CD4-positive, alpha-beta T cell treated with Interleukin-15 for 4 hours (primary cell): ENCODE measurements around the gene ANXA11.

Experiments
- DNase-seq: peaks from one replicate; pipeline ENCODE4 v3.0.0-alpha.2; 2020; ENCODE audit warnings: low spot score

ANXA11 gene

DNA sequence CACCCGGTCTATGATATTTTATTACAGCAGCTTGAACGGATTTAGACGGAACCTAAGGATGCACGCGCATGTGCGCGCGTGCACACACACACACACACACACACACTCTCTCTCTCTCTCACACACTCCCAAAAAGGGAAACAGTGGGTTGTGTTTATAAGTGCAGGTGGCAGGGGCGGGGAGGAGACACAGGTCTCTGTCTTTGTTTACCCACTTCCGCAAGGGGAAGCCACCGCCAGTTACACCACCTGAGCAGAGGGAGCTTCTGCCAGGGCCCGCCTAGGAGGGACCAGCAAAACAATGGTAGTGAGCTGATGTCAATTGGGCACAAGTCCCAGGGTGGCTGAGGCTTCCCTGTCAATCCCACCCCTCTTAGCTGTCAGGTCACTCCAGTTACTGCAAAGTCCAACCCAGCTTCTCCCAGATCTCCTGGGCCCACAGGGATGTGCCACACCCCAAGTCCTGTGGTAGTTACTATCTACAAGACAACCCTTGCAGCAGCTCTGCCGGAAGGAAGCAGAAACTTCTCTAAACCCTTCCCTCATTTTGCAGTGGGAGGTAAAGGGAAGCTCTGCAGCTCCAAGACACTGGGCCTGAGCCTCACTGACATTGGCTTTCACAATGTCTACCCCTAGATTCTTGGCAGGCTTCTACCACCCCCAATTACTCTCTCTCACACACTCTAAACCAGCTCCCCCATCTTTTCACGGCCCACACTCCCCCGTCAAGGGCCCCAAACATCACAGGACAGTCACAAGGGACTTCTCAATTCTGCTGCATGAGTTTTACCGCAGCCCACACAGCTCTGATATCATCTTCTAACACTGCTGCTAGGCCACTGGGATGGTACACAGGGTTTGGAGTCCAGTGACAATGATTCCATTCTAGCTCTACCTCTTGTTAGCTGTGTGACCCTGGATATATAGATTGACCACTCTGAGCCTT, 17.6 kb downstream of the ANXA11 start:
- peak; percentile 88 for DNase-seq

DNA sequence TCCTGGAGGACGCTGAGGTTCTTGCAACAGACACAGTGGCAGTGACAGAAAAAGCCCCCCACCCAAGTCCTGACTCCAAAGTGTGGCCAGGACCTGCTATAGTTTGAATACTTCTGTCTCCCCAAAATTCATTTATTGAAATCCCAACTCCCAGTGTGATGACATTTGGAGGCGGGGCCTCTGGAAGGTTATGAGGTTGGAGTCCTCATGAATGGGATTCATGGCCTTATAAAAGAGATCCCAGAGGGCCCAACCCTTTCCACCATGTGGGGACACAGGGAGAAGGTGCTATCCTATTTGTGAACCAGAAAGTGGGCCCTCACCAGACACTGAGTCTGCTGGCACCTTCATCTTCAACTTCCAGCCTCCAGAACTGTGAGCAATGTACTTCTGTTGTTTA, 18.3 kb downstream of the ANXA11 start:
- DNase-seq = no peak

DNA sequence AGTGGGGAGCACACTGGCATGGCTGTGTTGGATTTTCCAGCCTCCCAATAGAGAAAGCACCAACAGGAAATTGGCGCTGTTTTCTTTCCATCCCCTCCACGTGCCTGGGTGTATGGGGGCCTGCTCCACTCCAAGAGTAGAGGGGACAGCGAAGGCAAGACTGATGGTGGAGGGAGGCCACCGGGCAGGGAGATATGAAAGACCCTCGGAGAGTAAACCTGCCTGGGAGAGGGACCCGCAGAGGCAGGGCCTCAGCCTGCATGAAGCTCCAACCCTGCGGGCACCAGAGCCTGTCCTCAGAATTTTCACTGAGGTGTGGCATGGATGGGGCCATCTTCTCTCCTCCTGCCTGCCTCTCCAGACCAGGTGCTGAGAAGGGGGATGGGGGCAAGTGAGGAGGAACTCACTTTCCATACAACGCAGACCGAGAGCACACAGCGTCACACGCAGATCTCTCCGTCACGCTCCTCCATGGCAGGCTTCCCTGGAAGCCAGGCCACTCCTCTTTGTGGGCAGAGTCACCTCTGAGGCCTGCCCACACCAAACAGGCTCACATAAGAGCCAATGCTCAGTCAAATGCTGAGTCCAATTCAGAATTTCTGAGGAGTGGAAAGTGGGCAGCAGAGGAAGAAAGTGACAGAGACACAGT, 18.8 kb downstream of the ANXA11 start:
- DNase-seq = no peak

- DNase-seq = no peak
These were observed 19.6 kb downstream of the ANXA11 start for GRCh38 chr10:80185578-80186299.

GRCh38 chr10:80184291-80184690, 21.0 kb downstream of the ANXA11 start:
- no peak for DNase-seq

DNA sequence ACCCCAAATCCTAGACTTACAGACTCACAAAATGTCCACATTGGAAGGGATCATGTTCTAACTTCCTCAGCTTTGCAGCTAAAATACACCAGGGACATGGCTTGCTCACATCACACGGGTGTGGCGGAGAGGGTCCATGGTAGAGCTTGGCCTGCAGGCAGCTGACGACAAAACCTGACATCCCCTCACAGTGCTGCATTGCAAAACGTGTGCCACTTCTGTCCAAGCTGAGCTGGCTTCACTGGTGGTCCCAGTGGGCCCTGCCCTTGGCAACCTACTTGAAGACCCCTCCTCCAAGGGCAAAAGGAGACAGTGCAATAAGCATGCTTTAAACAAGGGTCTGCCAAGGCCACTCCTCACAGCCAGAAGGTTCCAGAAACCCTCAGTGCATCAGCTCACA, 21.9 kb downstream of the ANXA11 start:
- DNase-seq = no peak

DNA sequence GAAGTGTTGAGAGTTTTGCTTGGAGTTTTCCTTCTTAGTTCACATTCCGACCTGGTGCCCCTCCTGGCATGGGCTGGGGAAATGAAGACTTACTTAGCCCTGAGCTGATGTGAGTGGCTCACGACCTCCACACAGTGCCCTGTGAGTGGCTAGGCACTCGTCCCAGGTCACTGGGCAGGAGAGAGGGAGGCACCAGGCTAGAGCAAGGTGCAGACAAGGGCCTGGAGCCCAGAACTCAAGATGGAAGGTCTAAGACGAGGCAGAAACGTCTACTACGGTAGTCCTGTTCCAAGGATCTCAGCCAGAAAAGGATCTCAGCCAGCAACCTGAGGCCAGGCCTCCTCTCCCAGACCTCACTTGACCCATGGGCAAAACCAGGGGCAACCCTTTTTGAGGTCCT, 22.4 kb downstream of the ANXA11 start:
- no peak for DNase-seq

DNA sequence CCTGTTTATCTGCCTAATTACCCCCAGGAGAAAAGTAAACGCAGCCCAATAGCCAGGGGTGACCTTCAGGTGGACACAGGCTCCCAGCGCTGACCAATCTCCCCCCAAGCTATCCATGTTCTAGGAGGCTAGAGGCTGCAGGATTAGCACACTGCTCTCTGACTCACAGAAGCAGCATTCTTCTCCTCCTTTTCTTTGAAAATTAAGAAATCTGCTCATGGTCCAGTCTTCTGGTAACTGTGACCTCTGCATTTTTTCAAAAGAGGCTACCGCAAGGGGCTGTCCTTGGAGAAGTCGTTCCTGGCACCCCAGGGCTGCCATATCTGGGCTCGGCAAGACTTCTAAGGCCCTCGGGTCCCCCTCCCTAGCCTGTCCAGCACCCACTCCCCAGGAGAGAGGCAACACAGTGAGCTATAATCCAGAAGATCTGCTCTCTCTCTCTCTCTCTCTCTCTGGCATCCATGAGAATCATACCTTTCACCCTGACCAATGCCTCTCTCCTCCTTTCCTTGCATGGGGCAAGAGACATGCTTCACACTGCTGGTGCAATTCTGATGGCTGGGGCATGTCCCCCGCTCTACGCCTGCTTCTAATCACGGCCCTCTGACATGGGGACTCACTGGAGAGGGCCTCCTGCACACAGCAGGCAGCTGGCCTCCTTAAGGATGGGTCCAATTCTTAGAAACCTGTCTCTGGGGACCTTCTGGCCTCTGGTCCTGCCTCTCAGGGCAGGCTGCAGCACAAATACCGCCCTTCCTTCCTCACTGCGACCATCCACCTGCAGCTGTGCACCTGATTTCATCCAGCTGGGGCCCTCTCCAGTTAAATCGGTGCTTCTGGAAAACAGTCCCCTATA, 27.3 kb downstream of the ANXA11 start:
- no peak for DNase-seq

- DNase-seq = no peak
These were observed 28.8 kb downstream of the ANXA11 start for GRCh38 chr10:80176526-80176925.

DNA sequence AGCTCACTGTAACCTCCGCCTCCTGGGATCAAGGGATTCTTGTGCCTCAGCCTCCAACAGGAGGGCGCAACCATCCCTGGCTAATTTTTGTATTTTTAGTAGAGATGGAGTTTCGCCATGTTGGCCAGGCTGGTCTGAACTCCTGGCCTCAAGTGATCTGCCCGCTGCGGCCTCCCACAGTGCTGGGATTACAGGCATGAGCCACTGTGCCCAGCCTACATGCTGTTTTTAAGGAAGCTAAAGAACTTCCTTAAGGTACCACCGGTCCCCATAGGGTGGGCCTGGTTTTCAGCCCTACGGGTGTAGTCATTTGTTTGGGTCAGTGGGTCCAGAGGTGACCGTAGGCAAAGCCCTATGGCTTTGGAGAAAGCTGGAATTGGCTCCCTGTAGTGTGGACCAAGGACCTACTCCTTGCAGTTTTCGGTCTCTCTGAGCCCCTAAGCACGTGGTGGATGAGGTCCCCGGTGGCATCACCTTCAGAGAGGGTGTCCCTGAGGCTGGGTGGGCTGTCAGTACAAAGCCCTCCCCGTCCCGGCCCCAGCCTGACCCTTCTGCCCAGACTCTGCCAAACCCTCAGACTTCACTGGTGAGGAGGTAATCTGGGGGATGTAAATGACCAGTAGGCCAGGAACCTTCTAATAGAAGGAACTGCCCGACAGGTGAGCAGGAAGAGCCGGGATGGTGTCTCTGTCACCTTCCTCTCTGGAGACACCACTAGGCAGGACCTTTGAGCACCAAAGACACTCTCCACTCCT, 30.5 kb downstream of the ANXA11 start:
- DNase-seq = no peak

DNA sequence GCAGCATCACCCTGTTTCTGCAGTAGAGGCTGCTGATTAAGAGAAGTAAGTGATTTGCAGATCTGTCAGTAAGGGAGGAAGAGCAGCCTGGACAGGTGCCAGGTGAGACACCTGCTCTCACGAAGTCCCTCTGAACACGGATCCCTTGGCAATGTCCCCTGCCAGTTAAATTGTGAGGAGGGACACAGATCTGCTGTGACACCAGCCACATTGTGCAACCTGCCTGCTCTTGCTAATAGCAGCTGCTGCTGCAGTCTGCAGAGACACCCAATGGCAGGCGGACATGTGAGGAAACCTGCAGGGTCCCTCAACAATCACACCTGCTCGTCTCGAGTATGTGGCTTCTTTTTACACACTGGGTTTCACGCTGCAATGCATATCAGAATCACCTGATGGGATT, 31.9 kb downstream of the ANXA11 start:
- no peak for DNase-seq

DNA sequence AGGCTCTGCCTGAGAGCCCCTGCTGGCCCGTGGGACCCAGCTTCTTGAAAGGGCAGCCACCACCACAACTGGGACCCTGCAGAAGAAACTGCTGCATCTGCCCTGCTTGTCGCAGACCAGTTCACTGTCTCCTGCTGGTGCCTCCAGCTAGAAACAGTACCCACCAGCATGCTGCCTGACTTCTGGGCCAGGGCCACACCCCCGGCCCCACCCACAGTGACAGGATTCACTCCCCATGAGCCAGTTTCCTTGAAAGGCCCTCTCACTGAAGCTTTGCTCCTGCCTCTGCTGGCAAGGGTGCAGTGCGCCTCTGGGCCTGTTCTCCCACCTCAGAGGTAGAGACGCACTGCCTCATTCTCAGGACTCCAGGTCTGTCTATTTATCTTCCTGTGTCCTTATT, 32.4 kb downstream of the ANXA11 start:
- DNase-seq = no peak

DNA sequence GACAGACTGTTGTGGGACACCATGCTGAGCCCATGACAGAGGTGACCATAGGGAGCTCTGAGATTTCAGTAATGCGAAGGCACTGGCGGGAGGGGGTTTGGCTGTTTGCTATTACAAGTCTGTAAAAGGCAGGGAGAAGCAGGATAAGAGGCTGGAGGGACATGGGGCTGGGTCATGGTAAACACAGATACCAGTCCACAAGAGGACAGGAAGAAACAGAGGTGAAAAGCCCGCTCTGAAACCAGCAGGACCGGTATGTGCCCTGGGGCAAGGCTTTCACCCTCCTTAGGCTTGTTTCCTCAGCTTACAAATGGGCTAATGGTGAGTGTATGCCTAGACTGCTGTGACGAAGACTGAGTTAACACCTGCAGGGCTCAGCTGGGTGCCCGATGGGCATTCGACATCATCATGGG, 34.1 kb downstream of the ANXA11 start:
- no peak for DNase-seq

- no peak for DNase-seq
These were observed 34.7 kb downstream of the ANXA11 start for GRCh38 chr10:80170641-80171040.

DNA sequence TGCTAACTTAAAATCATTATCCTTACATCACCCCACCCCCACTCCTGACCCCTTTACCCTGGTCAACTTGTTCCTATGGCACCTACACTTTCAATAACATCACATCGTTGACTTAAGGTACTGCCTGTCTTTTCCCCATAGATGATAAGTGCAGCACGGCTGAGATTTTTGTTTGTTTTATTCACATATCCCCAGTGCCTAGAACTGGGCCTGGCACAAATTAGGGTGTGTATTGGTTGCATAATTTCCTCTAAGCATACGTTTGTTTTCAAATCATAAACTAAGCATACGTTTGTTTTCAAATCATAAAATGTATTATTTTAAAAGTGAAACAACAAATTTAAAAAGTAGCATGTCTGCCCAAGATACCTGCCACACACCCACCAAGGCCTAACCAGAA, 35.3 kb downstream of the ANXA11 start:
- no peak for DNase-seq

DNA sequence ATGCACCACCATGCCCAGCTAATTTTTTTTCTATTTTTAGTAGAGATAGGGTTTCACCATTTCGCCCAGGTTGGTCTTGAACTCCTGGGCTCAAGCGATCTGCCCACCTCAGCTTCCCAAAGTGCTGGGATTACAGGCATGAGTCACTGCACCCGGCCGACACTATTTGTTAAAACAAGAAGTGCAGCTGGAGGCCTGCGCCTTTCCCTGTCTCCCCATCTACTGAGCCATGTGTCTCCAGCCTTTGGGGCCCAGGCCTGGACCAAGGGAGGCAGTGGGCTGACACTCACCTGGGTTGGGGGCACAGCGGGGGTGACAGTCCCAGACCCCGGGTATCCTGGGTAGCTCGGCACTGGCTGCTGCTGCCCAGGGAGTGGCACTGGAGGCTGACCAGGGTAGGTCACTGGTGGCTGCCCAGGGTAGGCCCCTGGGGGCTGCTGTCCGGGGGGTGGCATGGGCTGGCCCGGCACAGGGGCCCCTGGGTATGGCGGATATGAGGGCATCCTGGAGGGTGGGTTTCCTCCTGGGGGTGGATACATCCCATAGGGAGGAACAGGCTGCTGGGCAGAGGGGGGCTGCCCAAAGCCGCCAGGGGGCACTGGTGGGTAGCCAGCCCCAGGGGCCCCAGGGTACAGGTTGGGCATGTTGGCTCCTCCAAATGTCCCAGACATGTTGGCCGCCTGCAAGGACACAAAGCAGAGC, 36.5 kb downstream of the ANXA11 start:
- DNase-seq = peak; percentile 24

- DNase-seq = no peak
These were observed 37.2 kb downstream of the ANXA11 start for GRCh38 chr10:80168162-80168511.

DNA sequence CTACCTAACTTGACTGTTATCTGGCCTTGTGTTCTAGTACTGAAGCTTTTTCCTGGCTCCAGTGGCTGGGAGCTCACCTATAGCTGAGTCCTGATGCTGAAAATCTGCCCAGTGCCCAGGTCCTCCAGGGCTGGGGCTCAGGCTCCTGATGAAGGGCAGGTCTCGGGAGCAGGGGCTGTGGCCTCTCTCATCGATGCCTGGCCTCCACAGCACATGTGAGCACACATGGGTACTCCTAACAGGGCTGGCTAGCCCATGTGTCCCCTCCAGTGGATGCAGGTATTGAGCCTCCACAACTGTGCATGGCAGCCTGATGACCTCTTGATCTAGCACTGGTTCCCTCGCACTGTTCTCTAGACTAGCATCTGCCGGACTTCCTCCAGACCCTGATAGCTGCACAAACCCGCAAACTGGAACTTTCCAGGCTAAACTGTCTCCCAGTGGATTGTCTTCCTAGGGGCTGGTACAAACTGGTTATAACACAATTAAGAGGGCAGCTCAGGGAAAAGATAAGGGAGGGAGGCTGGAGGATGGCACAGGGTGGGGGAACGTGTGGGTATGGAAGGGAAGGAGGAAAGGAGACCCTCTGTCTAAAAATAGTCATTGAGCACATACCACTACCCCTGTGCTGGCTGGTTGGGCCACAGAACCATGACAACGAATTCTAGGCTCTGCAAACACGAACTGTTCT, 37.7 kb downstream of the ANXA11 start:
- DNase-seq = no peak

DNA sequence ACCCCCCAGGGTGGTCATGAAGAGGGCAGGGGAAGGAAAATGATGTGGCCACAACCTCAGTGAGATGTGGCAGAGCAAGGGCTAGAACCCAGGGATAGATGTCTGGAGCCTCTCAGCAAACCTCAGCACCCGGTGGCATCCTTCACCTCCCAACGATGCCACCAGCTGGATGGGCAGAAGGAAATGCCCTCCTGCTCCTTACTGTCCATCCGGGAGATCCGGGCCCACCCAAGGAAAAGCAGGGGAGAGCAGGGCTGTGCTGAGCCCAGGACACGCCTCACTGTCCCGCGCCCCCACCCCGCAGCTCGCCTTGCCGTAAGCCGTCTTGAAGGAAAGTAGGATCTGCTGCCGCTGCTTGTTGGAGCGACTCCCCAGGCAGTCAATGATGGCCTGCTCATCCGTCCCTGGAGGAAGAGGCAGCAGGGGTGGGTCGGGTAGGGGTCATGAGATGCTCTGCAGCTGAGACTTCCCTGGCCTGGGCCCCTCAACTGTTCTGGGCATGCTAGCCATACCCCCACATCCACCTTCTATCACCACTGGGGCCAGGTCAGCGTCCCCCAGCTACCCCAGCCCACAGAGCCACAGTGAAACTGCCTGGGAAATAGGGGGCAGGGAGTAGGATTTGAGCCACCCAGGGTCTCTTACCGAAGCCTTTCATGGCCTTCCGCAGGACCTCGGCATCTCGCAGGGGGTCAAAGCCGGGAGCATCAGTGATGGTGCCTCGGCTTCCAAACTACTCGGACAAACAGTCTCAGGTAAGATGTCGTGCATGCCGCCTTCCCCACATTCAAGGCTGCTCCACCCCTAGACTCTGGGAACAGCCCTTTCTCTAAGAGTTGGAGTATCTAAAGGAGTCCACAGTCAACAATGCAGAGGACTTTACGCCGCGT, 38.5 kb downstream of the ANXA11 start:
- DNase-seq = no peak
